Ishikawa (cell line): Measurements from ENCODE around the gene BIN1.

Source experiments
- CEBPB ChIP-seq: IDR thresholded peaks from 2 replicates; pipeline ENCODE4 v1.6.1; 2012
- EGR1 ChIP-seq: IDR thresholded peaks from 2 replicates; pipeline ENCODE4 v1.6.1; 2012
- MAX ChIP-seq: IDR thresholded peaks from 2 replicates; pipeline ENCODE4 v1.6.1; 2012
- RAD21 ChIP-seq: IDR thresholded peaks from 2 replicates; pipeline ENCODE4 v1.6.1; 2012; ENCODE audit warnings: low read depth
- REST ChIP-seq: IDR thresholded peaks from 2 replicates; pipeline ENCODE4 v1.6.1; 2012; ENCODE audit warnings: low read depth, mild to moderate bottlenecking
- TAF1 ChIP-seq: IDR thresholded peaks from 2 replicates; pipeline ENCODE4 v1.6.1; 2012; ENCODE audit warnings: low read depth, mild to moderate bottlenecking
- YY1 ChIP-seq: IDR thresholded peaks from 2 replicates; pipeline ENCODE4 v1.6.1; 2012; ENCODE audit warnings: low read depth
- ZBTB7A ChIP-seq: IDR thresholded peaks from 2 replicates; pipeline ENCODE4 v1.6.1; 2012; ENCODE audit warnings: low read depth

- TF ChIP-seq EGR1 (no peak), CEBPB (no peak), YY1 (no peak), MAX (no peak), REST (no peak), TAF1 (no peak), RAD21 (no peak), ZBTB7A (no peak)
Measured at GRCh38 chr2:127096718-127097470, 10.1 kb downstream of the BIN1 start.
